ENCODE measurements around the gene ITGAD. TPM values are rescaled to one million over a fixed set of nuclear protein-coding genes. Genes with fewer than 3 reads are reported as not detected.

Gene ITGAD
- total and polyA plus RNA-seq, 2 donors: 0.28 to 0.78 TPM

DNA sequence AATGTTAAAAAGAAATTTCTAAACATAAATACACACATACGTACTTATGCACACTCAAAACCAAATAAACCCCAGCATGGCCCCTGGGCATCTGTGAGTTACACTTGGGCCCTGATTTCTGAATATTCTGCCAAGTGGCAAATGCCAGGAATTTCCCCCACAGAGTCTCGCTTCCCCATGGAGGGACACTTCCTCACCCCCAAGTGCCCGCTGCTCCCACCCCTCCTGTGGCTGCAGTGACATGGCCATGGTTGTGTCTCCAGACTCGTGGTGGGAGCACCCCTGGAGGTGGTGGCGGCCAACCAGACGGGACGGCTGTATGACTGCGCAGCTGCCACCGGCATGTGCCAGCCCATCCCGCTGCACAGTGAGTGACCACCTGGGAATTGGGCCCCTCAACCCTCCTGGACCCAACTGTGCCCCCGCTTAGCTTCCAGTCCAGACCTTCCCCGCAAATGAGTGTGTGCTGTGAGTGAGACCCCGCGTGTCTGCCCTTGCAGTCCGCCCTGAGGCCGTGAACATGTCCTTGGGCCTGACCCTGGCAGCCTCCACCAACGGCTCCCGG is 4.0 kb downstream of the ITGAD start:
- H3K4me1 ChIP-seq (ENCODE audit: control insufficient read depth in 2 of 2, insufficient read depth in 2 of 2, low read length in 2 of 2): no peaks in the 10 kb centered on the region
- no peaks in the 10 kb centered on the region for H3K27me3 ChIP-seq (ENCODE audit: control insufficient read depth in 2 of 2, insufficient read depth in 1 of 2, low read length in 1 of 2)
- 93% methylated on average over 18 of the region's 18 CpGs for WGBS
- H3K9me3 ChIP-seq (ENCODE audit: control insufficient read depth in 2 of 2, insufficient read depth in 1 of 2, low read length in 1 of 2): peaks cover 3 to 9% of the 10 kb centered on the region in 2 donors
- H3K4me3 ChIP-seq (ENCODE audit: low read length in 2 of 2): no peak overlapping the region
- H3K27ac ChIP-seq (ENCODE audit: low read depth in 1 of 2, low read length in 1 of 2): no peak overlapping the region
- H3K36me3 ChIP-seq (ENCODE audit: control insufficient read depth in 2 of 2, insufficient read depth in 2 of 2, low read length in 1 of 2): no peaks in the 10 kb centered on the region
- no peak for DNase-seq (ENCODE audit: low read depth in 6 of 9, low spot score in 9 of 9)

DNA sequence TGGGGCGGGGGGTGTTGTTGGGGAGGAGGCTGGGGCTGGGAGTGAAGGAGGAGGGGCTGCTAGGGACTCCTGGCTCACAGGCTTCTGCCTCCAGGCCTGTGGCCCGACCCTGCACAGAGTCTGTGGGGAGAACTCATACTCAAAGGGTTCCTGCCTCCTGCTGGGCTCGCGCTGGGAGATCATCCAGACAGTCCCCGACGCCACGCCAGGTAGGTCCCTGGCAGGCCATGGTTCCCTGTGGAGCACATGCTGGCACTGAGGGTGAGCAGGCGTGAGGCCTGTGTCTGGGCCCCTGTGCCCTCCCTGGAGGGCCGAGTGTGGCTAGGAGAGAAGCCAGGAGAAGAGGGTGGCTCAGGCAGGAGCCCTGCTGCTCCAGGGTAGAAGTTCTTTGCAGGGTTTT is 4.6 kb downstream of the ITGAD start:
- H3K27me3 ChIP-seq (ENCODE audit: control insufficient read depth in 2 of 2, insufficient read depth in 1 of 2, low read length in 1 of 2): no peaks in the 10 kb centered on the region
- H3K4me1 ChIP-seq (ENCODE audit: control insufficient read depth in 2 of 2, insufficient read depth in 2 of 2, low read length in 2 of 2): no peaks in the 10 kb centered on the region
- no peak for DNase-seq (ENCODE audit: low read depth in 6 of 9, low spot score in 9 of 9)
- 97% methylated on average over 9 of the region's 9 CpGs for WGBS
- H3K27ac ChIP-seq (ENCODE audit: low read depth in 1 of 2, low read length in 1 of 2): no peak overlapping the region
- H3K36me3 ChIP-seq (ENCODE audit: control insufficient read depth in 2 of 2, insufficient read depth in 2 of 2, low read length in 1 of 2): no peaks in the 10 kb centered on the region
- no peak overlapping the region for H3K4me3 ChIP-seq (ENCODE audit: low read length in 2 of 2)
- H3K9me3 ChIP-seq (ENCODE audit: control insufficient read depth in 2 of 2, insufficient read depth in 1 of 2, low read length in 1 of 2): peaks cover 3 to 9% of the 10 kb centered on the region in 2 donors

DNA sequence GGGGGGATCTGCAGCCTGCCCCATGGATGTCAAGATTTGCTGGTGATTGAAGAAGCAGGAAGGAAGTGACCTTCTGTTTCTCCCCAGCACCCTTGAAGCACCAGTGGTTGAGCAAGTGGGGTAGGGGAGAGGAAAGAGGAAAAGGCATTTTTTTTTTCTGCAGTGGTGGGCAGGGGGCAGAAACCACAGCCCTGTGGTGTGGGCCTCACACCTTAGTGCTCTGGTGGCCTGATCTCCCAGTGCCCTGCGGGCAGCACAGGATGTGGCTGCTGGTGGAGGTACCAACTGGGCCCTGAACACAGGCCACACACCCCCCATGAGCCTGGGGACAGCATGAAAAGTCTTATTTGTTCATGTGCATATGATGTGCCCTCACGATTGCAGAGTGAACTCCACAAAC is 7.1 kb downstream of the ITGAD start:
- H3K27ac ChIP-seq (ENCODE audit: low read depth in 1 of 2, low read length in 1 of 2): no peak overlapping the region
- H3K27me3 ChIP-seq (ENCODE audit: control insufficient read depth in 2 of 2, insufficient read depth in 1 of 2, low read length in 1 of 2): no peaks in the 10 kb centered on the region
- peaks cover 3 to 9% of the 10 kb centered on the region in 2 donors for H3K9me3 ChIP-seq (ENCODE audit: control insufficient read depth in 2 of 2, insufficient read depth in 1 of 2, low read length in 1 of 2)
- no peak for DNase-seq (ENCODE audit: low read depth in 6 of 9, low spot score in 9 of 9)
- H3K4me1 ChIP-seq (ENCODE audit: control insufficient read depth in 2 of 2, insufficient read depth in 2 of 2, low read length in 2 of 2): no peaks in the 10 kb centered on the region
- no peaks in the 10 kb centered on the region for H3K36me3 ChIP-seq (ENCODE audit: control insufficient read depth in 2 of 2, insufficient read depth in 2 of 2, low read length in 1 of 2)
- no peak overlapping the region for H3K4me3 ChIP-seq (ENCODE audit: low read length in 2 of 2)
- 11% methylated on average over 2 of the region's 2 CpGs for WGBS

DNA sequence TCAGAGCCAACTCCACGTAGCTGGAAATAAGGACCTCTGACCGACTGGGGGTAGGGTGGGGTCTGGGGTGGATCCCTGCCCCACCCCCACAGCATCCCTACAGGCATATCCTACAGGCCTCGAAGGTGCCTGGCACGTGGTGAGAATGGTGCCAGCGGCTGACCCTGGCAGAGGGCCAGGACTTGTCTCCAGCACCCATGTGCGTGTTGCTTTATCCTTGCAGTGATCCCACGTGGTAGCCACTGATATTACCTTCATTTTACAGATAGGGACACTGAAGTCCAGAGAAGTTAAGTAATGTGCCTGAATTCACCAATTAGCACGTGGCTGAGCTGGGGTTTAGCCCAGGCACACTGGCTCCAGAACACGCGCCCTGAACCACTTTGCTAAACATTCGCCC is 8.3 kb downstream of the ITGAD start:
- Histone ChIP-seq H3K4me1 (ENCODE audit: control insufficient read depth in 2 of 2, insufficient read depth in 2 of 2, low read length in 2 of 2) (no peaks in the 10 kb centered on the region), H3K36me3 (ENCODE audit: control insufficient read depth in 2 of 2, insufficient read depth in 2 of 2, low read length in 1 of 2) (no peaks in the 10 kb centered on the region), H3K9me3 (ENCODE audit: control insufficient read depth in 2 of 2, insufficient read depth in 1 of 2, low read length in 1 of 2) (peaks cover 3 to 9% of the 10 kb centered on the region in 2 donors), H3K27me3 (ENCODE audit: control insufficient read depth in 2 of 2, insufficient read depth in 1 of 2, low read length in 1 of 2) (no peaks in the 10 kb centered on the region), H3K4me3 (ENCODE audit: low read length in 2 of 2) (no peak overlapping the region), H3K27ac (ENCODE audit: low read depth in 1 of 2, low read length in 1 of 2) (no peak overlapping the region)
- WGBS: 92% methylated on average over 11 of the region's 11 CpGs
- DNase-seq (ENCODE audit: low read depth in 6 of 9, low spot score in 9 of 9): no peak

DNA sequence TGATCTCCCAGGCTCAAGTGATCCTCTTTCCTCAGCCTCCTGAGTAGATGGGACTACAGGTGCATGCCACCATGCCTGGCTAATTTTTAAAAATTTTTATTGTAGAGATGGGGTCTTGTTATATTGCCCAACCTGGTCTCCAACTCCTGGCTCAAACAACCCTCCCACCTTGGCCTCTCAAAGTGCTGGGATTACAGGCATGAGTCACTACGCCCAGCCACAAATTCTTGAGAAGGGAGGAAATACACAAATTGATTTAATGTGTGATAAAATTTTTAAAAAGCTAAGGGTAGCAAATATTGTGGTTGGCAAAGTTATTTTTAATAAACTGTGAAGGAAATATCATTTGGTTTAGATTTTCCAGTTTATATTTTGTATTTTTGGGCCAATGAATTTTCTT is 9.6 kb downstream of the ITGAD start:
- H3K9me3 ChIP-seq (ENCODE audit: control insufficient read depth in 2 of 2, insufficient read depth in 1 of 2, low read length in 1 of 2): peaks cover 3 to 9% of the 10 kb centered on the region in 2 donors
- H3K4me1 ChIP-seq (ENCODE audit: control insufficient read depth in 2 of 2, insufficient read depth in 2 of 2, low read length in 2 of 2): no peaks in the 10 kb centered on the region
- no peak for DNase-seq (ENCODE audit: low read depth in 6 of 9, low spot score in 9 of 9)
- no peaks in the 10 kb centered on the region for H3K36me3 ChIP-seq (ENCODE audit: control insufficient read depth in 2 of 2, insufficient read depth in 2 of 2, low read length in 1 of 2)
- no peak overlapping the region for H3K27ac ChIP-seq (ENCODE audit: low read depth in 1 of 2, low read length in 1 of 2)
- no peaks in the 10 kb centered on the region for H3K27me3 ChIP-seq (ENCODE audit: control insufficient read depth in 2 of 2, insufficient read depth in 1 of 2, low read length in 1 of 2)
- no peak overlapping the region for H3K4me3 ChIP-seq (ENCODE audit: low read length in 2 of 2)
- 95% methylated on average over 1 of the region's 1 CpG for WGBS

DNA sequence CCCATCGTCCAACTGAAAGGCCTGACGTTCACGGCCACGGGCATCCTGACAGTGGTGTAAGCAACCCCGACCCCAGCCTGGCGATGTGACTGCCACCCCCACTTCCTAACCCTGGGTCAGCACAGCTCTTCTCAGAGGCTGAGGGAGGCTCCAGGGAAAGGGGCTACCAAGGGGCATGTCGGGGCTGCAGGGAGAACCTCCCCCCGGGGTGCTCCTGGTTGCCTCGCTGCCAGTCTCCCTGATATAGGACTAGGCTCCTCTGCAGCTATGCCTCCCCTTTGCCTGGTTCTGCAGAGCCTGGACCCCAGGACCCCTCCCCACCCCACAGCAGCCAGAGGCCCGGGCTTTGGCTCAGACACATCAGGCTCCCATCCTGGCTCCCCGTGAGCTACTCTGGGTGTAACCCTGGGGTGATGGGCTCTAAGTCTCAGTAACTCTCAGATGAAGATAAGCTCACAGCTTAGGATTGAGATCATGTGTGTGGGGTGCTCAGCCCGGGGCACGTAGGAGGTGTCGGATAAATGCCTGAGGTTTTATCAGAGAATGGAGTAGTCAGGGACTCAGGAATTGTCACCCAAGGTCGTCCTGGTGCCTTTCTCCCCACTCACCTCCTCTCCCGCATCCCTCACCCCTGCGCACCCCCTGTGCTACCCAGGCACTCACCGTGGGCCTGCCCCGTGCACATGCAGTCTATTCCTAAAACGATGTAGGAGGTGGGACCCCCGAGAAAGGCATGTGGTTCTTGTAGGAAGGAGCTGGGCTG is 10.6 kb downstream of the ITGAD start:
- DNase-seq (ENCODE audit: low read depth in 6 of 9, low spot score in 9 of 9): no peak
- Histone ChIP-seq H3K9me3 (ENCODE audit: control insufficient read depth in 2 of 2, insufficient read depth in 1 of 2, low read length in 1 of 2) (peaks cover 3 to 9% of the 10 kb centered on the region in 2 donors), H3K27ac (ENCODE audit: low read depth in 1 of 2, low read length in 1 of 2) (no peak overlapping the region), H3K27me3 (ENCODE audit: control insufficient read depth in 2 of 2, insufficient read depth in 1 of 2, low read length in 1 of 2) (no peaks in the 10 kb centered on the region), H3K36me3 (ENCODE audit: control insufficient read depth in 2 of 2, insufficient read depth in 2 of 2, low read length in 1 of 2) (no peaks in the 10 kb centered on the region), H3K4me1 (ENCODE audit: control insufficient read depth in 2 of 2, insufficient read depth in 2 of 2, low read length in 2 of 2) (no peaks in the 10 kb centered on the region), H3K4me3 (ENCODE audit: low read length in 2 of 2) (no peak overlapping the region)
- 93% methylated on average over 21 of the region's 21 CpGs for WGBS

DNA sequence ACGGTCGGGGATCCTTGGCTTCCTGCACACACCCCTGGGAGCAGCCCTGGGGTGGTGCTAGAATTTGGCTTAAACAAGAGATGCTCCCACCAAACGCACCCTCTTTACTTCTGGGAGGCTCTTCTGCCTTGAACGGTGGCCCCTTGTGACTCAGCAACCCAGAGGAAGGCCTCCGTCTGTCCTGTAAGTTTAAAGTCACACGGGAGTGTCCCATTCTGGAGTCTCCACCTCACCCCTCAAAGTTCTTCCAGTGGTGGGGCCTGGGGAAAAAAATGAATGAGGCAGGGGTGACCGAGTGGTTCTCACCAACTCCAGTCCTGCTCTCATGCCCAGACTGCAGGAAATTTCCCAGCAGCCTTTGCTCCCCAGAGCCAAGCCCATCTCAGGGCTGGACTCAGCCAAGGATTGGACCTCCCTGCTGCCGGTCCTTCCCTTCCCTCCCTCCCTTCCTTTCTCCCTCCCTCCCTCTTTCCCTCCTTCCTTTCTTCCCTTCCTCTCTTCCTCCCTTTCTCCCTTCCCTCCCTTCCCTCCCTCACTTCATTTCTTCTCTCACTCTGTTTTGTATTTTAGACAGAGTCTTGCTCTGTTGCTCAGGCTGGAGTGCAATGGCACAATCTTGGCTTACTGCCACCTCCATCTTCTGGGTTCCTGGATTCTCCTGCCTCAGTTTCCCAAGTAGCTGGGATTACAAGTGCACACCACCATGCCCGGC is 11.4 kb downstream of the ITGAD start:
- H3K27ac ChIP-seq (ENCODE audit: low read depth in 1 of 2, low read length in 1 of 2): no peak overlapping the region
- peaks cover 2 to 5% of the 10 kb centered on the region in 2 donors for H3K9me3 ChIP-seq (ENCODE audit: control insufficient read depth in 2 of 2, insufficient read depth in 1 of 2, low read length in 1 of 2)
- H3K36me3 ChIP-seq (ENCODE audit: control insufficient read depth in 2 of 2, insufficient read depth in 2 of 2, low read length in 1 of 2): no peaks in the 10 kb centered on the region
- WGBS: 75% methylated on average over 9 of the region's 9 CpGs
- H3K4me3 ChIP-seq (ENCODE audit: low read length in 2 of 2): no peak overlapping the region
- H3K27me3 ChIP-seq (ENCODE audit: control insufficient read depth in 2 of 2, insufficient read depth in 1 of 2, low read length in 1 of 2): no peaks in the 10 kb centered on the region
- H3K4me1 ChIP-seq (ENCODE audit: control insufficient read depth in 2 of 2, insufficient read depth in 2 of 2, low read length in 2 of 2): no peaks in the 10 kb centered on the region
- no peak for DNase-seq (ENCODE audit: low read depth in 6 of 9, low spot score in 9 of 9)

DNA sequence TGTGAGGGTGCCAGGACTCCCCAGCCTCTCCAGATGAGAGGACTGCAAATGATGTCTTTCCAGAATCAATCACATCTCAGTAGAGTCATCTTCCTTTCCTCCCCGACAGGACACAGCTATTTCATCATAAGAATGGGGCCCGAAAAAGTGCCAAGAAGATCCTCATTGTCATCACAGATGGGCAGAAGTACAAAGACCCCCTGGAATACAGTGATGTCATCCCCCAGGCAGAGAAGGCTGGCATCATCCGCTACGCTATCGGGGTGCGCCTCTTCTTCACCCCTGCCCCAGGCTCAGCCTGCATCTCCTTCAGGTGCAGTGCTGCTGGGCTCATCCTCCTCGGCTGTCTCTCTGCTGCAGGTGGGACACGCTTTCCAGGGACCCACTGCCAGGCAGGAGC is 14.3 kb downstream of the ITGAD start:
- WGBS: 95% methylated on average over 8 of the region's 8 CpGs
- H3K9me3 ChIP-seq (ENCODE audit: control insufficient read depth in 2 of 2, insufficient read depth in 1 of 2, low read length in 1 of 2): no peaks in the 10 kb centered on the region

DNA sequence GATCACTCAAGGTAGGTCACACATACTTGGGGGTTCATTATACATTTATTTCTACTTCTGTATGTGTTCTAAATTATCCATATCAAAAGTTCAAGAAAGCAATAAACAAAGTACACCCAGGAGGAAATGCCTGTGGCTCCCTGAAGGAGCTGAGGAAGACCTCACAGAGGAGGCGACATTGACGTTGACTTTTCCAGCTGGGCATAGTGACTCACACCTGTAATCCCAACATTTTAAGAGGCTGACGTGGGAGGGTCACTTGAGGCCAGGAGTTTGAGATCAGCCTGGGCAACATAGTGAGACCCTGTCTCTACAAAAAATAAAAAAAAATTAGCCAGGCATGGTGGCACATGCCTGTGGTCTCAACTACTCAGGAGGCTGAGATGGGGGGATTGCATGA is 16.3 kb downstream of the ITGAD start:
- H3K4me1 ChIP-seq (ENCODE audit: control insufficient read depth in 2 of 2, insufficient read depth in 2 of 2, low read length in 2 of 2): no peaks in the 10 kb centered on the region
- no peaks in the 10 kb centered on the region for H3K36me3 ChIP-seq (ENCODE audit: control insufficient read depth in 2 of 2, insufficient read depth in 2 of 2, low read length in 1 of 2)
- H3K9me3 ChIP-seq (ENCODE audit: control insufficient read depth in 2 of 2, insufficient read depth in 1 of 2, low read length in 1 of 2): no peaks in the 10 kb centered on the region
- H3K27me3 ChIP-seq (ENCODE audit: control insufficient read depth in 2 of 2, insufficient read depth in 1 of 2, low read length in 1 of 2): no peaks in the 10 kb centered on the region
- no peak for DNase-seq (ENCODE audit: low read depth in 6 of 9, low spot score in 9 of 9)
- 88% methylated on average over 3 of the region's 3 CpGs for WGBS
- no peak overlapping the region for H3K27ac ChIP-seq (ENCODE audit: low read depth in 1 of 2, low read length in 1 of 2)
- no peak overlapping the region for H3K4me3 ChIP-seq (ENCODE audit: low read length in 2 of 2)

More for the DNA sequence above, 14.3 kb downstream of the ITGAD start:
- H3K27ac ChIP-seq (ENCODE audit: low read depth in 1 of 2, low read length in 1 of 2): no peak overlapping the region
- H3K4me1 ChIP-seq (ENCODE audit: control insufficient read depth in 2 of 2, insufficient read depth in 2 of 2, low read length in 2 of 2): no peaks in the 10 kb centered on the region
- no peak overlapping the region for H3K4me3 ChIP-seq (ENCODE audit: low read length in 2 of 2)
- DNase-seq (ENCODE audit: low read depth in 6 of 9, low spot score in 9 of 9): no peak
- H3K27me3 ChIP-seq (ENCODE audit: control insufficient read depth in 2 of 2, insufficient read depth in 1 of 2, low read length in 1 of 2): no peaks in the 10 kb centered on the region
- no peaks in the 10 kb centered on the region for H3K36me3 ChIP-seq (ENCODE audit: control insufficient read depth in 2 of 2, insufficient read depth in 2 of 2, low read length in 1 of 2)

Measured in thymus (tissue), 11 donors.